Parathyroid adenoma (tissue), 2 donors: Measurements from ENCODE around the gene RBMS3.
A peak's percentile ranks its signal among the peaks of the same experiment; 100 is the strongest.

Source experiments
- H2AFZ ChIP-seq: fragments of 300-600 bp; sonication (generic); one replicate; pipeline ENCODE4 v1.7.0; 2017; ENCODE audit warnings: antibody characterized with exemption, mild to moderate bottlenecking
- H3K27ac ChIP-seq: fragments of 300-600 bp; sonication (generic); one replicate; pipeline ENCODE4 v1.7.0; 2017
- H3K27me3 ChIP-seq: fragments of 300-600 bp; sonication (generic); one replicate; pipeline ENCODE4 v1.7.0; 2017; ENCODE audit warnings: low read length; ENCODE audit not compliant: control insufficient read depth, insufficient read depth
- H3K36me3 ChIP-seq: fragments of 300-600 bp; sonication (generic); one replicate; pipeline ENCODE4 v1.7.0; 2017; ENCODE audit warnings: low read length; ENCODE audit not compliant: control insufficient read depth, insufficient read depth
- H3K4me1 ChIP-seq: fragments of 300-600 bp; sonication (generic); one replicate; pipeline ENCODE4 v1.7.0; 2017; ENCODE audit warnings: control low read depth
- H3K4me2 ChIP-seq: fragments of 300-600 bp; sonication (generic); one replicate; pipeline ENCODE4 v1.7.0; 2017; ENCODE audit warnings: low read length
- H3K4me3 ChIP-seq: fragments of 300-600 bp; sonication (generic); one replicate; pipeline ENCODE4 v1.7.0; 2017; ENCODE audit warnings: low read depth, low read length
- H3K79me2 ChIP-seq: fragments of 300-600 bp; sonication (generic); one replicate; pipeline ENCODE4 v1.7.0; 2017; ENCODE audit warnings: control low read depth
- H3K9ac ChIP-seq: fragments of 300-600 bp; sonication (generic); one replicate; pipeline ENCODE4 v1.7.0; 2017; ENCODE audit warnings: mild to moderate bottlenecking
- H3K9me3 ChIP-seq: fragments of 300-600 bp; sonication (generic); one replicate; pipeline ENCODE4 v1.7.0; 2017; ENCODE audit warnings: low read length; ENCODE audit not compliant: control insufficient read depth
- CTCF ChIP-seq: fragments of 300-600 bp; sonication (generic); IDR thresholded peaks from one replicate; pipeline ENCODE4 v1.7.0; 2017; ENCODE audit warnings: antibody characterized with exemption, mild to moderate bottlenecking
- donor health status: primary hyperparathyroidism.

Gene RBMS3

GRCh38 chr3:29705906-29706844, 425.3 kb downstream of the RBMS3 start:
- Histone ChIP-seq H3K27me3 (no peaks in the 10 kb centered on the region), H3K4me3 (no peak overlapping the region), H3K9me3 (no peaks in the 10 kb centered on the region), H3K79me2 (no peaks in the 10 kb centered on the region), H3K36me3 (no peaks in the 10 kb centered on the region), H3K4me2 (no peak overlapping the region), H3K27ac (no peak overlapping the region), H3K9ac (no peak overlapping the region), H3K4me1 (no peaks in the 10 kb centered on the region), H2AFZ (no peak overlapping the region)
- no peak for TF ChIP-seq CTCF

- H3K9ac ChIP-seq: no peak overlapping the region
- no peaks in the 10 kb centered on the region for H3K36me3 ChIP-seq
- no peak overlapping the region for H3K4me3 ChIP-seq
- H3K79me2 ChIP-seq: no peaks in the 10 kb centered on the region
- H3K4me2 ChIP-seq: no peak overlapping the region
- TF ChIP-seq CTCF: no peak
- H2AFZ ChIP-seq: no peak overlapping the region
- H3K27ac ChIP-seq: no peak overlapping the region
- H3K4me1 ChIP-seq: no peaks in the 10 kb centered on the region
- no peaks in the 10 kb centered on the region for H3K27me3 ChIP-seq
- H3K9me3 ChIP-seq: no peaks in the 10 kb centered on the region
Observed at GRCh38 chr3:29708884-29709283, 428.0 kb downstream of the RBMS3 start.

- H3K4me3 ChIP-seq: no peak overlapping the region
- H3K9me3 ChIP-seq: no peaks in the 10 kb centered on the region
- no peak for TF ChIP-seq CTCF
- H3K4me2 ChIP-seq: no peak overlapping the region
- no peak overlapping the region for H3K9ac ChIP-seq
- H2AFZ ChIP-seq: no peak overlapping the region
- no peaks in the 10 kb centered on the region for H3K4me1 ChIP-seq
- H3K27ac ChIP-seq: peak overlapping the region; percentile 9
- H3K36me3 ChIP-seq: no peaks in the 10 kb centered on the region
- H3K27me3 ChIP-seq: no peaks in the 10 kb centered on the region
- H3K79me2 ChIP-seq: no peaks in the 10 kb centered on the region
Observed at GRCh38 chr3:29711255-29711771, 430.4 kb downstream of the RBMS3 start.

GRCh38 chr3:29716213-29716612, 435.3 kb downstream of the RBMS3 start:
- no peak overlapping the region for H3K27ac ChIP-seq
- H3K79me2 ChIP-seq: no peaks in the 10 kb centered on the region
- H3K4me2 ChIP-seq: no peak overlapping the region
- H3K9ac ChIP-seq: no peak overlapping the region
- no peaks in the 10 kb centered on the region for H3K9me3 ChIP-seq
- no peak overlapping the region for H2AFZ ChIP-seq
- no peak for TF ChIP-seq CTCF
- no peaks in the 10 kb centered on the region for H3K27me3 ChIP-seq
- no peaks in the 10 kb centered on the region for H3K4me1 ChIP-seq
- H3K4me3 ChIP-seq: no peak overlapping the region
- H3K36me3 ChIP-seq: no peaks in the 10 kb centered on the region
